ENCODE measurements around the gene HRG.
"Not testable (repeated sequence)": the region's sequence is repeated elsewhere in the genome, so short reads cannot be mapped to it uniquely, and the experiment has no call there.

The HRG gene

DNA sequence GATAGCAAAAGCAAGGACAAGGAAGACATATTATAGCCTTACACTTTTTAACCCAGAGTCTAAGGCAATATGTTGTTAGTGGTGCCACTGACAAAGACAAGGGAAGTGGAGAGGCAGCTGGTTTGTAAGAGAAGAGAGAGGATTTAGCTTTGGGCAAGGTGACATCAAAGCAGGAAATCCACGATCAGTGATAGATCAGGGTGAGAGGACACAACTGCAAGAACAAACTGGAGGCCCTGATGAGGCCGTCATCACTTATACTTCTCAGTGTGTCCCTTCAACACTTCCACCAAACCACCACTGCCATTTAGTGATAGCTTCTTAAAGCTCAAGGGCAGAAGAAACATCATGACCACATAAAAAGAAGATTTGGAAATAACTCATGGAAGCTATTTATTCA lies 20.7 kb downstream of the HRG start:
- H3K4me3 ChIP-seq (ENCODE audit: low read length); H3K4me1 ChIP-seq (ENCODE audit: control insufficient read depth, insufficient read depth, low read length); H3K27me3 ChIP-seq (ENCODE audit: control insufficient read depth, insufficient read depth, low read length); H3K9ac ChIP-seq (ENCODE audit: low read depth, low read length); H3K9me3 ChIP-seq (replicated peaks; ENCODE audit: low read length); H3K4me2 ChIP-seq (ENCODE audit: low read length); H3K36me3 ChIP-seq (ENCODE audit: insufficient read depth, low read length): not testable (repeated sequence)

- H3K4me1 ChIP-seq (ENCODE audit: control insufficient read depth, insufficient read depth, low read length): no peaks in the 10 kb centered on the region
- peaks cover 2% of the 10 kb centered on the region for H3K27me3 ChIP-seq (ENCODE audit: control insufficient read depth, insufficient read depth, low read length)
- H3K9me3 ChIP-seq (replicated peaks; ENCODE audit: low read length): no peaks in the 10 kb centered on the region
- H3K9ac ChIP-seq (ENCODE audit: low read depth, low read length): no peak overlapping the region
- no peak overlapping the region for H3K4me3 ChIP-seq (ENCODE audit: low read length)
- H3K36me3 ChIP-seq (ENCODE audit: insufficient read depth, low read length): no peaks in the 10 kb centered on the region
- no peak overlapping the region for H3K4me2 ChIP-seq (ENCODE audit: low read length)
Measured at GRCh38 chr3:186687120-186687651, 21.4 kb downstream of the HRG start.

DNA sequence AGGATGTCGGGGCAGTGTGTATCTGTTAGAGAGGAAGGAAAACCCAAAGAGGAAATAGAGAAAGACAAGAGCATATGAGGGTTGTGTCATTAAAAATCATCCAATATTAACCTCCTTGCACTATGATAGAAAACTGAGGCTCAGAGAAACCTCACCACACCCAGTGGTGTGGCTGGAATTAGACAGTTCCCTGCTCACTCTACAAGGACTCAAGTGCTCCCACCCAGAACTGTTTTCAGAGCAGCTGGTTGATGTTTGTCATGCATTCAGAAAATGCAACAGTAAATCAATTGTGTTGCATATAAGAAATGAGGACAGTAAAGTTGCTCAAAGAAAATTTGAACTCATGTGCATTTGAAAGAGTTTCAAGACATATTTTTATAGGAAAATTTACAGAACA lies 24.5 kb downstream of the HRG start:
- H3K36me3 ChIP-seq (ENCODE audit: insufficient read depth, low read length); H3K9ac ChIP-seq (ENCODE audit: low read depth, low read length); H3K4me1 ChIP-seq (ENCODE audit: control insufficient read depth, insufficient read depth, low read length); H3K27me3 ChIP-seq (ENCODE audit: control insufficient read depth, insufficient read depth, low read length); H3K9me3 ChIP-seq (replicated peaks; ENCODE audit: low read length); H3K4me2 ChIP-seq (ENCODE audit: low read length); H3K4me3 ChIP-seq (ENCODE audit: low read length): not testable (repeated sequence)

GRCh38 chr3:186691676-186692075 lies 25.9 kb downstream of the HRG start:
- no peaks in the 10 kb centered on the region for H3K36me3 ChIP-seq (ENCODE audit: insufficient read depth, low read length)
- no peak overlapping the region for H3K4me2 ChIP-seq (ENCODE audit: low read length)
- H3K9me3 ChIP-seq (replicated peaks; ENCODE audit: low read length): no peaks in the 10 kb centered on the region
- no peak overlapping the region for H3K9ac ChIP-seq (ENCODE audit: low read depth, low read length)
- H3K4me3 ChIP-seq (ENCODE audit: low read length): no peak overlapping the region
- H3K27me3 ChIP-seq (ENCODE audit: control insufficient read depth, insufficient read depth, low read length): peaks cover 3% of the 10 kb centered on the region
- H3K4me1 ChIP-seq (ENCODE audit: control insufficient read depth, insufficient read depth, low read length): no peaks in the 10 kb centered on the region

DNA sequence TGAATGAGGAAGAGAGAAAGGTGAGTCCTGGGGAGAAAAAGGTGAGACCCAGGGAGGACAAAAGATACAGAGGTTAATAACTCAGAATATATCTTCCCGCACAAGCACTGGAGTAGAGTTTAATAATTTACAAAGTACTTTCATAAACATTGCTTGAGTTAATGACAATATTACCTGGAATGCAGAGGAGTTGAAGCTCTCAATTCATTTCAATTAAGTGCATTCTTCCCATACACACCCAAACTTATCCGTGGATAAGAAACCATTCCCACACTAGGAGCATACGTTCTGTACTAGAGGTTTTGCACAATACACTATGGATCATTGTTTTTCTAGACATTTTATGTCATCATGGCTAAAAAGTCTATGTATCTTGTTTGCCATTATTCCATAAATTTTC lies 28.0 kb downstream of the HRG start:
- Histone ChIP-seq H3K27me3 (ENCODE audit: control insufficient read depth, insufficient read depth, low read length) (peaks cover 3% of the 10 kb centered on the region), H3K36me3 (ENCODE audit: insufficient read depth, low read length) (no peaks in the 10 kb centered on the region), H3K4me1 (ENCODE audit: control insufficient read depth, insufficient read depth, low read length) (no peaks in the 10 kb centered on the region), H3K4me2 (ENCODE audit: low read length) (no peak overlapping the region), H3K9me3 (replicated peaks; ENCODE audit: low read length) (no peaks in the 10 kb centered on the region), H3K9ac (ENCODE audit: low read depth, low read length) (no peak overlapping the region), H3K4me3 (ENCODE audit: low read length) (no peak overlapping the region)

DNA sequence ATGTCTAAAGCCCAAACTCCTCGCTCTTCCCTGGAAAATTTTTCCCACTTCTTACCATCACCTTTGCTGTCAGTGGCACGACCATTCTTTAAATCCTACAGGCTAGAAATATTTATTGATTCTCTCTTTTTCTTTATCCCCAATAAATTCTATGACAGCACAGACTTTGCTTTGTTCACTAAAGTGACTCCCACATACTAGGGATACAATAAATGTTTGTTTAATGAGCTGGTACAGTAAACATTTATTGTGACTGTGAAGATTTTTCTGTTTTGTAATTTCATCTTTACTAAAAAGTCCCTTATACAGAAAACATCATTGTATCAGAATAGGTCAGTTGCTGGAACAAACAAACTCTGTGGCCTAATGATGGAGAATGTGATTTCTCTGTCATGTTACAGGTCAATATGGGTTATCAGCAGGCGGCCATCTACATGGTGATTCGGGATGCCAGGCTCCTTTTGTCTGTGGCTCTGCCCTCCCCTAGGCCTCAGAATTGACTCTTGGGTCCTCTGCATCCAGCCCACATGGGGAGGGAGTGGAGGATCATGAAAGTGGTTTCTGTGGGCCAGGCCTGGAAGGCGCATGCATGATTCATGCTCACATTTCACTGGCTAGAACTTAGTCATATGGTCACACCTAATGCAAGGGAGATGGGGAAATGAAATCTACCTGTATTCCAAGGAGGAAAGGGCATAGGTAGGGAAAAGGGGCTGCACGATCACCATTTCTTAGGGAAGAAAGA lies 28.6 kb downstream of the HRG start:
- no peaks in the 10 kb centered on the region for H3K36me3 ChIP-seq (ENCODE audit: insufficient read depth, low read length)

GRCh38 chr3:186696522-186696921 lies 30.7 kb downstream of the HRG start:
- H3K9ac ChIP-seq (ENCODE audit: low read depth, low read length): no peak overlapping the region
- peaks cover 3% of the 10 kb centered on the region for H3K27me3 ChIP-seq (ENCODE audit: control insufficient read depth, insufficient read depth, low read length)
- no peaks in the 10 kb centered on the region for H3K9me3 ChIP-seq (replicated peaks; ENCODE audit: low read length)
- H3K36me3 ChIP-seq (ENCODE audit: insufficient read depth, low read length): no peaks in the 10 kb centered on the region
- no peak overlapping the region for H3K4me2 ChIP-seq (ENCODE audit: low read length)
- no peak overlapping the region for H3K4me3 ChIP-seq (ENCODE audit: low read length)
- H3K4me1 ChIP-seq (ENCODE audit: control insufficient read depth, insufficient read depth, low read length): no peaks in the 10 kb centered on the region

More for the DNA sequence above, 28.6 kb downstream of the HRG start:
- Histone ChIP-seq H3K4me2 (ENCODE audit: low read length) (no peak overlapping the region), H3K9me3 (replicated peaks; ENCODE audit: low read length) (no peaks in the 10 kb centered on the region), H3K4me1 (ENCODE audit: control insufficient read depth, insufficient read depth, low read length) (no peaks in the 10 kb centered on the region), H3K27me3 (ENCODE audit: control insufficient read depth, insufficient read depth, low read length) (peaks cover 3% of the 10 kb centered on the region), H3K9ac (ENCODE audit: low read depth, low read length) (no peak overlapping the region), H3K4me3 (ENCODE audit: low read length) (no peak overlapping the region)

GRCh38 chr3:186697510-186697909 lies 31.7 kb downstream of the HRG start:
- Histone ChIP-seq H3K4me2 (ENCODE audit: low read length) (no peak overlapping the region), H3K4me1 (ENCODE audit: control insufficient read depth, insufficient read depth, low read length) (no peaks in the 10 kb centered on the region), H3K9me3 (replicated peaks; ENCODE audit: low read length) (no peaks in the 10 kb centered on the region), H3K27me3 (ENCODE audit: control insufficient read depth, insufficient read depth, low read length) (peaks cover 3% of the 10 kb centered on the region), H3K4me3 (ENCODE audit: low read length) (no peak overlapping the region), H3K9ac (ENCODE audit: low read depth, low read length) (no peak overlapping the region), H3K36me3 (ENCODE audit: insufficient read depth, low read length) (no peaks in the 10 kb centered on the region)

DNA sequence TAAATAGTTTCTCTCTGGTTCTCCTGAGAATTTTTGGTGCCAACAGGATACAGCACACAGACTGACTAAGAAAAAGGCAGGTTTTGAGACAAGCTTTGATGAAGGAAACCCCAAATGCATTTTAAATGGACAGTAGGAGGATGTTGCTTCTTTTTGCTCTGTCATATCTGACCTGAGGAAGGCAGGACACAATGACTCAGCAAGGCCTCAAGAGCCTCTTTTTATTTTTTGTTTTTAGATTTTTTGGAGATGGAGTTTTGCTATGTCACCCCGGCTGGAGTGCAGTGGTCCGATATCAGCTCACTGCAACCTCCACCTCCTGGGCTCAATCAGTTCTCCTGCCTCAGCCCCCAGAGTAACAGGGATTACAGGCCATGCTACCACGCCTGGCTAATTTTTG lies 34.5 kb downstream of the HRG start:
- Histone ChIP-seq H3K4me1 (ENCODE audit: control insufficient read depth, insufficient read depth, low read length) (no peaks in the 10 kb centered on the region), H3K4me3 (ENCODE audit: low read length) (no peak overlapping the region), H3K9ac (ENCODE audit: low read depth, low read length) (no peak overlapping the region), H3K4me2 (ENCODE audit: low read length) (no peak overlapping the region), H3K27me3 (ENCODE audit: control insufficient read depth, insufficient read depth, low read length) (peaks cover 3% of the 10 kb centered on the region), H3K36me3 (ENCODE audit: insufficient read depth, low read length) (no peaks in the 10 kb centered on the region), H3K9me3 (replicated peaks; ENCODE audit: low read length) (no peaks in the 10 kb centered on the region)

DNA sequence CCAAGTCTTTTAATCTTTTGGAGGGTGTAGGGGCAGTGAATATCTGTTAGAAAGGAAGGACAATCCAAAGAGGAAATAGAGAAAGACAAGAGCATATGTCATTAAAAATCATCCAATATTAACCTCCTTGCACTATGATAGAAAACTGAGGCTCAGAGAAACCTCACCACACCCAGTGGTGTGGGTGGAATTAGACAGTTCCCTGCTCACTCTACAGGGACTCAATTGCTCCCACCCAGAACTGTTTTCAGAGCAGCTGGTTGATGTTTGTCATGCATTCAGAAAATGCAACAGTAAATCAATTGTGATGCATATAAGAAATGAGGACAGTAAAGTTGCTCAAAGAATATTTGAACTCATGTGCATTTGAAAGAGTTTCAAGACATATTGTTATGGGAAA lies 36.6 kb downstream of the HRG start:
- H3K4me2 ChIP-seq (ENCODE audit: low read length); H3K9me3 ChIP-seq (replicated peaks; ENCODE audit: low read length); H3K27me3 ChIP-seq (ENCODE audit: control insufficient read depth, insufficient read depth, low read length); H3K9ac ChIP-seq (ENCODE audit: low read depth, low read length); H3K36me3 ChIP-seq (ENCODE audit: insufficient read depth, low read length); H3K4me3 ChIP-seq (ENCODE audit: low read length); H3K4me1 ChIP-seq (ENCODE audit: control insufficient read depth, insufficient read depth, low read length): not testable (repeated sequence)

GRCh38 chr3:186705882-186706780 lies 40.3 kb downstream of the HRG start:
- H3K9ac ChIP-seq (ENCODE audit: low read depth, low read length): no peak overlapping the region
- no peaks in the 10 kb centered on the region for H3K4me1 ChIP-seq (ENCODE audit: control insufficient read depth, insufficient read depth, low read length)
- no peak overlapping the region for H3K4me2 ChIP-seq (ENCODE audit: low read length)
- no peaks in the 10 kb centered on the region for H3K36me3 ChIP-seq (ENCODE audit: insufficient read depth, low read length)
- peaks cover 17% of the 10 kb centered on the region for H3K27me3 ChIP-seq (ENCODE audit: control insufficient read depth, insufficient read depth, low read length)
- H3K4me3 ChIP-seq (ENCODE audit: low read length): no peak overlapping the region
- no peaks in the 10 kb centered on the region for H3K9me3 ChIP-seq (replicated peaks; ENCODE audit: low read length)
